K562 (cell line): ENCODE results near the gene KLHL29. TPM values are rescaled to one million over a fixed set of nuclear protein-coding genes. Genes with fewer than 3 reads are reported as not detected.

Experiments
- LCOR ChIP-seq: sonication (generic); formaldehyde crosslinking; IDR thresholded peaks from 2 replicates; pipeline ENCODE4 v1.8.0; 2022; ENCODE audit warnings: mild to moderate bottlenecking, missing genetic modification reagents
- TEAD1 ChIP-seq, 2 experiments: fragments of 450-650 bp in 1 of 2; sonication (generic) in 1 of 2; formaldehyde crosslinking; IDR thresholded peaks; 2 replicates each; pipeline versions ENCODE4 v1.4.0 to v1.8.0; 2020 to 2022; ENCODE audit warnings: mild to moderate bottlenecking in 2 of 2, missing genetic modification reagents in 1 of 2
- polyA plus RNA-seq, 8 experiments: library from polyadenylated mRNA; depleted of rRNA in 4 of 8; stranded (reverse) in 5 of 8; unstranded in 3 of 8; fragments of >200 nt; fragmentation: Nextera tagmentation in 2 of 8; fragmentation: Illumina TruSeq in 1 of 8; extraction: Ambion mirVana in 2 of 8; extraction: Trizol in 1 of 8; gene quantifications; 2 replicates each; pipeline versions ENCODE4 v1.2.1 to v1.2.3, GENCODE V29; 2011 to 2014; ENCODE audit warnings: inconsistent platforms in 1 of 8, missing spikeins in 1 of 8
- total RNA-seq, 7 experiments: library from RNA; depleted of rRNA in 6 of 7; stranded (reverse); fragments of >200 nt in 6 of 7; fragmentation: Illumina TruSeq in 2 of 7; extraction: Trizol in 2 of 7; gene quantifications; 2 replicates each; pipeline versions ENCODE4 v1.2.1 to v1.2.3, GENCODE V29; 2011 to 2021; ENCODE audit warnings: low replicate concordance in 1 of 7
- TF ChIP-seq, protein P1 (sequence below): fragments of 250-450 bp; sonication (Bioruptor Pico); IDR thresholded peaks from 2 replicates; pipeline ENCODE4 v1.9.0; 2021; ENCODE audit warnings: mild to moderate bottlenecking, inconsistent platforms
- TF ChIP-seq, protein P2 (sequence below): fragments of 250-450 bp; sonication (Bioruptor Pico); IDR thresholded peaks from 2 replicates; pipeline ENCODE4 v1.8.0; 2021; ENCODE audit warnings: moderate library complexity, mild to moderate bottlenecking, inconsistent platforms
- TF ChIP-seq, protein P3 (sequence below): sonication (generic); formaldehyde crosslinking; IDR thresholded peaks from 2 replicates; pipeline ENCODE4 v1.8.0; 2023; ENCODE audit warnings: missing genetic modification reagents, mild to moderate bottlenecking, borderline replicate concordance

KLHL29 gene
- total and polyA plus RNA-seq, 9 of the 15 experiments (the other 6 are each of a cell fraction or from before 2014, with no cell fraction given) = 0.03 to 0.31 (median 0.08) TPM; not detected in 1

DNA sequence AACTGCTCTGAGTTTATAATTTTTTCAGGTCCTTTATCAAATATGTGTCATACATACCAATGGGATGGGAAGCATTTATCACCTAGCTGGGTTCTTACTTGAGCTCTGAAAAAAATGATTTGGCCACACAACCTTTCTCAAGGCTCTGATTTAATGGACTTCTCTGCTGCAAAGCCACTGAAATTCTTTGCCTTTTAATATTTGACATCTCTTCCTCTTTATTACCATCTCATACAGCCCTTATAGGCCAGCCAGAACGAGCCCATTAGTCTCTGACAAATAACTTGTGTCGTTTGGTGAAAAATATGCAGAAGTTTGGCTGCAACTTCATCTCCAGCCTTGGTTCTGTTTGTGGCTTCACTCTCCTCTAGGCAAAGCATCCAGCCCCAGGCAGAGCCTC lies 292.9 kb downstream of the KLHL29 start (continued):
- TF ChIP-seq, protein P1, sequence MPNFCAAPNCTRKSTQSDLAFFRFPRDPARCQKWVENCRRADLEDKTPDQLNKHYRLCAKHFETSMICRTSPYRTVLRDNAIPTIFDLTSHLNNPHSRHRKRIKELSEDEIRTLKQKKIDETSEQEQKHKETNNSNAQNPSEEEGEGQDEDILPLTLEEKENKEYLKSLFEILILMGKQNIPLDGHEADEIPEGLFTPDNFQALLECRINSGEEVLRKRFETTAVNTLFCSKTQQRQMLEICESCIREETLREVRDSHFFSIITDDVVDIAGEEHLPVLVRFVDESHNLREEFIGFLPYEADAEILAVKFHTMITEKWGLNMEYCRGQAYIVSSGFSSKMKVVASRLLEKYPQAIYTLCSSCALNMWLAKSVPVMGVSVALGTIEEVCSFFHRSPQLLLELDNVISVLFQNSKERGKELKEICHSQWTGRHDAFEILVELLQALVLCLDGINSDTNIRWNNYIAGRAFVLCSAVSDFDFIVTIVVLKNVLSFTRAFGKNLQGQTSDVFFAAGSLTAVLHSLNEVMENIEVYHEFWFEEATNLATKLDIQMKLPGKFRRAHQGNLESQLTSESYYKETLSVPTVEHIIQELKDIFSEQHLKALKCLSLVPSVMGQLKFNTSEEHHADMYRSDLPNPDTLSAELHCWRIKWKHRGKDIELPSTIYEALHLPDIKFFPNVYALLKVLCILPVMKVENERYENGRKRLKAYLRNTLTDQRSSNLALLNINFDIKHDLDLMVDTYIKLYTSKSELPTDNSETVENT (CRISPR knock-in tag) = no peak
- TF ChIP-seq TEAD1 (CRISPR knock-in tag; IDR thresholded peaks at IDR 0.05) (no peak), LCOR (no peak)
- TF ChIP-seq, protein P2, sequence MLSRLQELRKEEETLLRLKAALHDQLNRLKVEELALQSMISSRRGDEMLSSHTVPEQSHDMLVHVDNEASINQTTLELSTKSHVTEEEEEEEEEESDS (CRISPR knock-in tag) = no peak
- TF ChIP-seq, protein P3, sequence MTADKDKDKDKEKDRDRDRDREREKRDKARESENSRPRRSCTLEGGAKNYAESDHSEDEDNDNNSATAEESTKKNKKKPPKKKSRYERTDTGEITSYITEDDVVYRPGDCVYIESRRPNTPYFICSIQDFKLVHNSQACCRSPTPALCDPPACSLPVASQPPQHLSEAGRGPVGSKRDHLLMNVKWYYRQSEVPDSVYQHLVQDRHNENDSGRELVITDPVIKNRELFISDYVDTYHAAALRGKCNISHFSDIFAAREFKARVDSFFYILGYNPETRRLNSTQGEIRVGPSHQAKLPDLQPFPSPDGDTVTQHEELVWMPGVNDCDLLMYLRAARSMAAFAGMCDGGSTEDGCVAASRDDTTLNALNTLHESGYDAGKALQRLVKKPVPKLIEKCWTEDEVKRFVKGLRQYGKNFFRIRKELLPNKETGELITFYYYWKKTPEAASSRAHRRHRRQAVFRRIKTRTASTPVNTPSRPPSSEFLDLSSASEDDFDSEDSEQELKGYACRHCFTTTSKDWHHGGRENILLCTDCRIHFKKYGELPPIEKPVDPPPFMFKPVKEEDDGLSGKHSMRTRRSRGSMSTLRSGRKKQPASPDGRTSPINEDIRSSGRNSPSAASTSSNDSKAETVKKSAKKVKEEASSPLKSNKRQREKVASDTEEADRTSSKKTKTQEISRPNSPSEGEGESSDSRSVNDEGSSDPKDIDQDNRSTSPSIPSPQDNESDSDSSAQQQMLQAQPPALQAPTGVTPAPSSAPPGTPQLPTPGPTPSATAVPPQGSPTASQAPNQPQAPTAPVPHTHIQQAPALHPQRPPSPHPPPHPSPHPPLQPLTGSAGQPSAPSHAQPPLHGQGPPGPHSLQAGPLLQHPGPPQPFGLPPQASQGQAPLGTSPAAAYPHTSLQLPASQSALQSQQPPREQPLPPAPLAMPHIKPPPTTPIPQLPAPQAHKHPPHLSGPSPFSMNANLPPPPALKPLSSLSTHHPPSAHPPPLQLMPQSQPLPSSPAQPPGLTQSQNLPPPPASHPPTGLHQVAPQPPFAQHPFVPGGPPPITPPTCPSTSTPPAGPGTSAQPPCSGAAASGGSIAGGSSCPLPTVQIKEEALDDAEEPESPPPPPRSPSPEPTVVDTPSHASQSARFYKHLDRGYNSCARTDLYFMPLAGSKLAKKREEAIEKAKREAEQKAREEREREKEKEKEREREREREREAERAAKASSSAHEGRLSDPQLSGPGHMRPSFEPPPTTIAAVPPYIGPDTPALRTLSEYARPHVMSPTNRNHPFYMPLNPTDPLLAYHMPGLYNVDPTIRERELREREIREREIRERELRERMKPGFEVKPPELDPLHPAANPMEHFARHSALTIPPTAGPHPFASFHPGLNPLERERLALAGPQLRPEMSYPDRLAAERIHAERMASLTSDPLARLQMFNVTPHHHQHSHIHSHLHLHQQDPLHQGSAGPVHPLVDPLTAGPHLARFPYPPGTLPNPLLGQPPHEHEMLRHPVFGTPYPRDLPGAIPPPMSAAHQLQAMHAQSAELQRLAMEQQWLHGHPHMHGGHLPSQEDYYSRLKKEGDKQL (CRISPR knock-in tag) = no peak
